Mesodermal cell (in vitro differentiated cells): ENCODE data around the gene APMAP.
"Not testable (repeated sequence)": the region's sequence is repeated elsewhere in the genome, so short reads cannot be mapped to it uniquely, and the experiment has no call there.

Experiments used
- H3K27ac ChIP-seq: 2 replicates; pipeline ENCODE4 v1.7.0; 2013; ENCODE audit warnings: mild to moderate bottlenecking, low read depth, low read length, moderate library complexity; ENCODE audit not compliant: severe bottlenecking
- H3K36me3 ChIP-seq: 2 replicates; pipeline ENCODE4 v1.7.1; 2013; ENCODE audit warnings: mild to moderate bottlenecking, low read length, moderate library complexity; ENCODE audit not compliant: control insufficient read depth, insufficient read depth
- H3K4me1 ChIP-seq: one replicate; pipeline ENCODE4 v1.7.1; 2013; ENCODE audit warnings: mild to moderate bottlenecking, low read length; ENCODE audit not compliant: insufficient read depth, control insufficient read depth, poor library complexity, severe bottlenecking
- H3K4me3 ChIP-seq: 2 replicates; pipeline ENCODE4 v1.7.0; 2013; ENCODE audit warnings: low read length, control low read depth, mild to moderate bottlenecking; ENCODE audit not compliant: insufficient read depth, poor library complexity, severe bottlenecking; ENCODE audit errors: extremely low read depth
- H3K9me3 ChIP-seq: 2 replicates; pipeline ENCODE4 v1.7.1; 2013; ENCODE audit warnings: mild to moderate bottlenecking, low read length, moderate library complexity; ENCODE audit not compliant: control insufficient read depth
- WGBS, 2 experiments: methylation state at CpG; one replicate each; pipeline ENCODE4 v1.1.5; 2013; ENCODE audit warnings: missing lambda C conversion rate in 2 of 2; ENCODE audit not compliant: insufficient coverage in 2 of 2; 5-methylcytosine and 5-hydroxymethylcytosine counted together

APMAP gene

GRCh38 chr20:24936526-24937407, 55.8 kb downstream of the APMAP start:
- Histone ChIP-seq H3K4me1 (no peaks in the 10 kb centered on the region), H3K27ac (no peak overlapping the region), H3K9me3 (peaks cover 7% of the 10 kb centered on the region), H3K4me3 (no peak overlapping the region), H3K36me3 (no peaks in the 10 kb centered on the region)
- 79% methylated on average over 5 to 6 of the region's 7 CpGs for WGBS, 2 experiments

GRCh38 chr20:24935766-24936525, 56.6 kb downstream of the APMAP start:
- H3K4me3 ChIP-seq = no peak overlapping the region
- H3K9me3 ChIP-seq = peaks cover under 1% of the 10 kb centered on the region
- no peaks in the 10 kb centered on the region for H3K36me3 ChIP-seq
- no peak overlapping the region for H3K27ac ChIP-seq
- WGBS, 2 experiments = 75 to 79% methylated on average over 1 to 2 of the region's 4 CpGs
- H3K4me1 ChIP-seq = peaks cover 6% of the 10 kb centered on the region

- no peak overlapping the region for H3K27ac ChIP-seq
- 92% methylated on average over 2 of the region's 3 CpGs; no CpG with 5 or more reads in 1 of the 2 experiments for WGBS, 2 experiments
Measured at GRCh38 chr20:24935140-24935539, 57.4 kb downstream of the APMAP start.

GRCh38 chr20:24934716-24935115, 57.8 kb downstream of the APMAP start:
- no peaks in the 10 kb centered on the region for H3K9me3 ChIP-seq
- H3K27ac ChIP-seq = no peak overlapping the region

More at GRCh38 chr20:24935140-24935539, 57.4 kb downstream of the APMAP start:
- H3K9me3 ChIP-seq = no peaks in the 10 kb centered on the region
- no peak overlapping the region for H3K4me3 ChIP-seq
- no peaks in the 10 kb centered on the region for H3K36me3 ChIP-seq
- peaks cover 6% of the 10 kb centered on the region for H3K4me1 ChIP-seq

DNA sequence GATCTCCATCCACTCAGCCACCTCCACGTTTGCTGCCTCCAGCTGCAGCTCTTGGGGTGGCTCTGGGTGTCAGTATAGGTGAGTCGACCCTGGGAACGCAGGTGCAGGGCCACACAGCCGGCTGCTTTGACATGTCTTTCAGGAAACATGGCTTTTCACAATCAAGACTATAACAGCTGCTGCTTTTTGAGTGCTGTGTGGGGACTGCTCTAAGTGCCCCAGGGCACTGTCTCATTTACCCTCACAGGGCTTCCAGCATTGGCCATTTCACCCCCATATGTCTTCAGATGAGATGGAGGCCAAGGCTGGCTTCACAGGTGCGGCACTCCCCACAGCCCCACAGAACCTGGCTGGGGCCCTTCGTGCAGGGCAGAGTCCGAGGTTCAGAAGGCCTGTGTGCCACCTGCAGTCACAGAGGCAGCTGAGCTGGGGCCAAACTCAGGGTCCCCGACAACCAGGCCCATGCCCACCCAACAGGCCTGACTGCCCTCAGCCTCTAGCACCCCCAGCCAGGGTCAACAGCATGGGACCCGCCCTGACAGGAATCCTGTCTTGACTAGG, 58.4 kb downstream of the APMAP start:
- Histone ChIP-seq H3K9me3 (no peaks in the 10 kb centered on the region), H3K27ac (no peak overlapping the region), H3K4me1 (peaks cover 6% of the 10 kb centered on the region), H3K4me3 (no peak overlapping the region), H3K36me3 (no peaks in the 10 kb centered on the region)
- WGBS, 2 experiments = 84 to 85% methylated on average over 7 to 8 of the region's 9 CpGs

More at GRCh38 chr20:24934716-24935115, 57.8 kb downstream of the APMAP start:
- no peaks in the 10 kb centered on the region for H3K36me3 ChIP-seq
- H3K4me3 ChIP-seq = no peak overlapping the region
- WGBS, 2 experiments = 49 to 74% methylated on average over 2 to 3 of the region's 3 CpGs
- peaks cover 6% of the 10 kb centered on the region for H3K4me1 ChIP-seq

DNA sequence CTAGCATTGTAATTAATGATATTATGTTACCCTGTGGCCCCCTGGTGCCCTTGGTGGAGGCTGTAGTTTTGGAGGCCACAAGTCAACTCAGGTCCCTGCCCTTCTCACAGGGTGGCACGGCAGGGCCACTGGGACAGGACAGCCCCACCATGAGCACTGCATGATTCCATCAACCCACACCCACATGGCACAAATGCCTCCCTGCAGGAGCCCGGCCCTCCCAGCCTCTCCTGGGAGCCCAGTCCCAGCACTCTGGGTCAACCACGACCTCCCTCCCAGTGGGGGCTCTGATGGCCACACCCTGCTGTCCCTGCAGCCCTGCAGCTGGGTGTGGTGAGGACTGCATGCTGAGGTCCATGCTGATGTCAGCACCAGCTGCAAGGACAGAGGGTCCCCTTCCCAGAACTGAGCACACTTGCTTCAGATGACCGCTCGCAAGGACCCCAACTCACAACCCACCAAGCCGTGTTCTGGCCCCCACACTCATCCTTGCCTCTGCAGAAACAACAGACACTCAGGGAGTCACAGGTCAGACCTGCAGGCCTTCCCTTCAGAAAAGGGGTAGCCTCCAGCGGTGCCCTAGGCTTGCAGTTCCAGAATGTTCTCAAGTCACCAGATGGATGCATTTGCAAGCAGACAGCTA, 59.2 kb downstream of the APMAP start:
- Histone ChIP-seq H3K9me3 (no peaks in the 10 kb centered on the region), H3K4me1 (peaks cover 6% of the 10 kb centered on the region), H3K36me3 (no peaks in the 10 kb centered on the region), H3K27ac (no peak overlapping the region), H3K4me3 (no peak overlapping the region)
- WGBS, 2 experiments = 73 to 97% methylated on average over 3 to 5 of the region's 7 CpGs

- 100% methylated on average over 1 of the region's 1 CpG; no CpG with 5 or more reads in 1 of the 2 experiments for WGBS, 2 experiments
- not testable (repeated sequence) for H3K36me3 ChIP-seq, H3K9me3 ChIP-seq, H3K4me3 ChIP-seq, H3K4me1 ChIP-seq, H3K27ac ChIP-seq
Measured at GRCh38 chr20:24931893-24932292, 60.7 kb downstream of the APMAP start.

- 77 to 83% methylated on average over 13 to 14 of the region's 15 CpGs for WGBS, 2 experiments
- not testable (repeated sequence) for H3K36me3 ChIP-seq
Measured at GRCh38 chr20:24930724-24931688, 61.5 kb downstream of the APMAP start.

DNA sequence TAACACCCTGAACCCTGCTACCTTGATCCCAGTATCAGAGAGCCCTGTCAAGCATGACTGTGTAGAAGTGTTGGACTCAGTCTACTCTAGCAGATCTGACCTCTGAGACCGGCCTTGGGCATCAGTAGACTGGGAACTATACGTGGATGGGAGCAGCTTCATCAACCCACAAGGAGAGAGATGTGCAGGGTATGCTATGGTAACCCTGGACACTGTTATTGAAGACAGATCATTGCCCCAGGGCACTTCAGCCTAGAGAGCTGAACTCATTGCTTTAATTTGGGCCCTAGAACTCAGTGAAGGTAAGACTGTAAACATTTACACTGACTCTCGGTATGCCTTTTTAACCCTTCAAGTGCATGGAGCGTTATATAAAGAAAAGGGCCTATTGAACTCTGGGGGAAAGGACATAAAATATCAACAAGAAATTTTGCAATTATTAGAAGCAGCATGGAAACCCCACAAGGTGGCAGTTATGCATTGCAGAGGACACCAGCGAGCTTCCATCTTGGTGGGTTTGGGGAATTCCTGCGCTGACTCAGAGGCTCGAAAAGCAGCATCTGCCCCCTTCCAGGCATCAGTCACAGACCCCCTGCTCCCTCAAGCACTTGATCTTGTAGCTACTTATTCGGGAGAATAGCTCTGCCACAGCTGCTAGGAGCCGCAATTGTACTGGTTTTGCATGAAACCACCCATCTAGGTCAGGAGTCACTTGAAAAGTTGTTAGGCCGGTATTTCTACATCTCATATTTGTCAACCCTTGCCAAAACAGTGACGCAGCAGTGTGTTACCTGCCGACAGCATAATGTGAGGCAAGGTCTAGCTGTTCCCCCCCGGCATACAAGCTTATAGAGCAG, 62.5 kb downstream of the APMAP start:
- not testable (repeated sequence) for H3K36me3 ChIP-seq, H3K4me3 ChIP-seq, H3K9me3 ChIP-seq, H3K27ac ChIP-seq, H3K4me1 ChIP-seq
- WGBS, 2 experiments = 80 to 88% methylated on average over 10 to 13 of the region's 13 CpGs

More at GRCh38 chr20:24930724-24931688, 61.5 kb downstream of the APMAP start:
- not testable (repeated sequence) for H3K27ac ChIP-seq, H3K4me3 ChIP-seq, H3K4me1 ChIP-seq, H3K9me3 ChIP-seq
